ENCODE data around the gene PDE6A.

GRCh38 chr5:149940077-149940574, 4.5 kb downstream of the PDE6A start:
- TF ChIP-seq EZH2 (IDR thresholded peaks at IDR 0.05; ENCODE audit: low read depth) (no peak), CTCF (conservative IDR thresholded peaks at IDR 0.05) (no peak)
